A549 (cell line): ENCODE data around the gene CRMP1. TPM values are rescaled to one million over a fixed set of nuclear protein-coding genes. Genes with fewer than 3 reads are reported as not detected.

Experiments
- ATAC-seq, 2 experiments: fragments of 200-7000 bp in 1 of 2; fragments of >200 bp in 1 of 2; cut with Nextera tagmentation in 1 of 2; cut with Tn5 transposase in 1 of 2; 3 replicates each; pipeline versions ENCODE4 v1.8.0 to v1.9.1; 2018 to 2020; ENCODE audit warnings: mild to moderate bottlenecking in 1 of 2, moderate library complexity in 1 of 2
- CTCF ChIA-PET: fragments of 300-600 bp; sonication (Branson Sonifier 250); formaldehyde crosslinking; extraction: SDS; loops from one replicate; lab custom pipeline; 2021; ENCODE audit warnings: antibody characterized with exemption, inconsistent platforms; lab: Yijun Ruan, JAX
- POLR2A ChIA-PET: fragments of 350-600 bp; formaldehyde crosslinking; extraction: SDS; loops from one replicate; lab custom pipeline; 2021; ENCODE audit warnings: antibody characterized with exemption, inconsistent platforms; lab: Yijun Ruan, JAX
- DNase-seq, 2 experiments: peaks; one replicate each; pipeline versions ENCODE4 v3.0.0 to v3.0.0-alpha.2; 2011 to 2016; ENCODE audit warnings: low read depth in 1 of 2, low spot score in 1 of 2
- FAIRE-seq: peaks from 2 replicates; lab custom pipeline; 2011; peaks lifted over from hg19 to GRCh38; lab: Jason Lieb, UNC
- H3K27ac ChIP-seq, 2 experiments: fragments of >200 bp; sonication (Bioruptor Twin); formaldehyde crosslinking; 3 replicates each; pipeline ENCODE4 v1.5.1; 2016 to 2017
- H3K4me1 ChIP-seq: fragments of >200 bp; sonication (Bioruptor Twin); formaldehyde crosslinking; 3 replicates; pipeline ENCODE4 v1.6.1; 2016
- H3K4me2 ChIP-seq: fragments of >200 bp; sonication (Bioruptor Twin); formaldehyde crosslinking; 3 replicates; pipeline ENCODE4 v1.6.1; 2016
- H3K4me3 ChIP-seq: fragments of >200 bp; sonication (Bioruptor Twin); formaldehyde crosslinking; 3 replicates; pipeline ENCODE4 v1.5.1; 2016
- H3K9me3 ChIP-seq: fragments of >200 bp; sonication (Bioruptor Twin); formaldehyde crosslinking; 3 replicates; pipeline ENCODE4 v1.6.1; 2016
- BCL3 ChIP-seq: fragments of >200 bp; sonication (Bioruptor Twin); formaldehyde crosslinking; IDR thresholded peaks from 3 replicates; pipeline ENCODE4 v1.6.1; 2016
- CEBPB ChIP-seq, 2 experiments: fragments of >200 bp in 1 of 2; sonication (Bioruptor Twin) in 1 of 2; formaldehyde crosslinking in 1 of 2; IDR thresholded peaks; 2 replicates each; pipeline ENCODE4 v1.6.1; 2012 to 2016
- CHD4 ChIP-seq: fragments of 200-600 bp; sonication (generic); IDR thresholded peaks from 2 replicates; pipeline ENCODE4 v1.6.1; 2016; ENCODE audit warnings: antibody characterized with exemption, mild to moderate bottlenecking, borderline replicate concordance
- EHMT2 ChIP-seq: fragments of 200-600 bp; sonication (generic); IDR thresholded peaks from 2 replicates; pipeline ENCODE4 v1.6.1; 2016; ENCODE audit warnings: antibody characterized with exemption, low read depth, mild to moderate bottlenecking, moderate library complexity
- FOSB ChIP-seq: fragments of 250-450 bp; sonication (Bioruptor Pico); IDR thresholded peaks from 2 replicates; pipeline ENCODE4 v1.5.0; 2020; ENCODE audit warnings: mild to moderate bottlenecking, moderate library complexity
- FOXS1 ChIP-seq: fragments of 250-450 bp; sonication (Bioruptor Pico); IDR thresholded peaks from 2 replicates; pipeline ENCODE4 v1.5.0; 2020; ENCODE audit warnings: mild to moderate bottlenecking, moderate library complexity
- HOXB13 ChIP-seq: fragments of 250-450 bp; sonication (Bioruptor Pico); IDR thresholded peaks from 2 replicates; pipeline ENCODE4 v1.5.0; 2020; ENCODE audit warnings: low read depth, mild to moderate bottlenecking, moderate library complexity
- KDM1A ChIP-seq: fragments of 200-600 bp; sonication (generic); IDR thresholded peaks from 2 replicates; pipeline ENCODE4 v1.6.1; 2016; ENCODE audit warnings: low read depth, mild to moderate bottlenecking
- KDM5A ChIP-seq: fragments of 200-600 bp; sonication (generic); IDR thresholded peaks from 2 replicates; pipeline ENCODE4 v1.6.1; 2016; ENCODE audit warnings: antibody characterized with exemption, mild to moderate bottlenecking
- MAFK ChIP-seq: fragments of 450-650 bp; IDR thresholded peaks from 2 replicates; pipeline ENCODE4 v1.6.1; 2014; ENCODE audit not compliant: partially characterized antibody
- MYC ChIP-seq: IDR thresholded peaks from 2 replicates; pipeline ENCODE4 v1.6.1; 2012; ENCODE audit warnings: mild to moderate bottlenecking, inconsistent platforms, low read length, improper control_type of control experiment, borderline replicate concordance
- NFE2L2 ChIP-seq: fragments of 150-350 bp; conservative IDR thresholded peaks from 2 replicates; pipeline ENCODE4 v1.6.1; 2014; ENCODE audit warnings: low read length
- NPAS2 ChIP-seq: fragments of 250-450 bp; sonication (Bioruptor Pico); IDR thresholded peaks from 2 replicates; pipeline ENCODE4 v1.8.0; 2022; ENCODE audit warnings: mild to moderate bottlenecking, moderate library complexity, borderline replicate concordance
- POLR2A ChIP-seq: IDR thresholded peaks from 2 replicates; pipeline ENCODE4 v1.6.1; 2012; ENCODE audit warnings: mild to moderate bottlenecking, low read length
- POLR2AphosphoS2 ChIP-seq: conservative IDR thresholded peaks from 2 replicates; pipeline ENCODE4 v1.6.1; 2012; ENCODE audit warnings: low read length, improper control_type of control experiment, inconsistent platforms
- RAD21 ChIP-seq, 2 experiments: fragments of >200 bp in 1 of 2; sonication (Bioruptor Twin) in 1 of 2; formaldehyde crosslinking in 1 of 2; IDR thresholded peaks in 1 of 2; conservative IDR thresholded peaks in 1 of 2; 2 replicates in 1 of 2; 3 replicates in 1 of 2; pipeline ENCODE4 v1.6.1; 2012 to 2018; ENCODE audit warnings: inconsistent platforms in 1 of 2
- RCOR1 ChIP-seq: fragments of 150-350 bp; IDR thresholded peaks from 2 replicates; pipeline ENCODE4 v1.6.1; 2014; ENCODE audit warnings: antibody characterized with exemption, low read length, low read depth
- ZC3H11A ChIP-seq: fragments of 450-650 bp; IDR thresholded peaks from 2 replicates; pipeline ENCODE4 v1.6.1; 2014; ENCODE audit warnings: antibody characterized with exemption, mild to moderate bottlenecking
- ZSCAN20 ChIP-seq: fragments of 250-450 bp; sonication (Bioruptor Pico); IDR thresholded peaks from 2 replicates; pipeline ENCODE4 v1.8.0; 2022; ENCODE audit warnings: mild to moderate bottlenecking, moderate library complexity
- WGBS: methylation state at CpG from one replicate; pipeline ENCODE4 v1.1.6; 2017; ENCODE audit errors: missing lambda C conversion rate; 5-methylcytosine and 5-hydroxymethylcytosine counted together
- polyA plus RNA-seq, 4 experiments: library from polyadenylated mRNA; depleted of rRNA in 3 of 4; stranded (reverse); fragments of >200 nt; fragmentation: RNase III in 1 of 4; extraction: RNeasy Plus Mini Kit Qiagen cat#74134 plus additional on column Dnase treatment in 1 of 4; gene quantifications; 2 replicates in 3 of 4; 3 replicates in 1 of 4; pipeline ENCODE4 v1.2.3, GENCODE V29; 2011 to 2017
- TF ChIP-seq, protein P1 (sequence below): IDR thresholded peaks from 2 replicates; pipeline ENCODE4 v1.6.1; 2012; ENCODE audit warnings: low read depth, borderline replicate concordance
- TF ChIP-seq, protein P2 (sequence below): fragments of 200-600 bp; sonication (generic); IDR thresholded peaks from 2 replicates; pipeline ENCODE4 v1.6.1; 2016; ENCODE audit warnings: antibody characterized with exemption, mild to moderate bottlenecking, moderate library complexity

CRMP1 gene
- polyA plus RNA-seq, 2 of the 4 experiments (the other 2 are of a cell fraction), result 0.74 to 0.80 TPM

- H3K4me1 ChIP-seq, result peaks cover 2% of the 10 kb centered on the region; the same call in 1 of the 3 replicates
- no peak overlapping the region for H3K27ac ChIP-seq
- H3K9me3 ChIP-seq, result no peaks in the 10 kb centered on the region
- H3K4me3 ChIP-seq, result no peak overlapping the region
- TF ChIP-seq RCOR1, result no peak
- no peak for TF ChIP-seq MYC
- no peak for TF ChIP-seq RAD21 (conservative IDR thresholded peaks at IDR 0.05 in 1 of 2, IDR thresholded peaks at IDR 0.05 in 1 of 2)
- TF ChIP-seq FOXS1 (CRISPR knock-in tag), result no peak
- no peak for TF ChIP-seq ZSCAN20 (CRISPR knock-in tag)
- TF ChIP-seq, protein P1, sequence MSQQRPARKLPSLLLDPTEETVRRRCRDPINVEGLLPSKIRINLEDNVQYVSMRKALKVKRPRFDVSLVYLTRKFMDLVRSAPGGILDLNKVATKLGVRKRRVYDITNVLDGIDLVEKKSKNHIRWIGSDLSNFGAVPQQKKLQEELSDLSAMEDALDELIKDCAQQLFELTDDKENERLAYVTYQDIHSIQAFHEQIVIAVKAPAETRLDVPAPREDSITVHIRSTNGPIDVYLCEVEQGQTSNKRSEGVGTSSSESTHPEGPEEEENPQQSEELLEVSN, result no peak
- no peak for TF ChIP-seq POLR2AphosphoS2
- no peak for TF ChIP-seq KDM1A
- DNase-seq (no peak), FAIRE-seq (no peak), ATAC-seq (no peak)
- WGBS, result 92% methylated on average over 9 of the region's 9 CpGs
- no peak overlapping the region for H3K4me2 ChIP-seq
- CTCF ChIA-PET, result interaction anchor here (0.9 kb wide), 1 partner anchor 10 kb away, joined by 4 read pairs; no protein-coding TSS in a partner anchor
- POLR2A ChIA-PET, result no interaction called here
Observed at GRCh38 chr4:5784960-5785611, 107.8 kb downstream of the CRMP1 start.

GRCh38 chr4:5784021-5784420, 108.9 kb downstream of the CRMP1 start:
- FAIRE-seq, result no peak
- 97% methylated on average over 6 of the region's 6 CpGs for WGBS

More at GRCh38 chr4:5784021-5784420, 108.9 kb downstream of the CRMP1 start:
- no peak overlapping the region for H3K4me2 ChIP-seq
- H3K9me3 ChIP-seq, result no peaks in the 10 kb centered on the region
- CTCF ChIA-PET, result no interaction called here
- H3K4me3 ChIP-seq, result no peak overlapping the region
- ATAC-seq (no peak), DNase-seq (no peak)
- H3K27ac ChIP-seq, result no peak overlapping the region
- POLR2A ChIA-PET, result no interaction called here
- H3K4me1 ChIP-seq, result no peaks in the 10 kb centered on the region; the same call in 2 of the 3 replicates
- TF ChIP-seq HOXB13 (CRISPR knock-in tag), result no peak
- TF ChIP-seq, protein P2, sequence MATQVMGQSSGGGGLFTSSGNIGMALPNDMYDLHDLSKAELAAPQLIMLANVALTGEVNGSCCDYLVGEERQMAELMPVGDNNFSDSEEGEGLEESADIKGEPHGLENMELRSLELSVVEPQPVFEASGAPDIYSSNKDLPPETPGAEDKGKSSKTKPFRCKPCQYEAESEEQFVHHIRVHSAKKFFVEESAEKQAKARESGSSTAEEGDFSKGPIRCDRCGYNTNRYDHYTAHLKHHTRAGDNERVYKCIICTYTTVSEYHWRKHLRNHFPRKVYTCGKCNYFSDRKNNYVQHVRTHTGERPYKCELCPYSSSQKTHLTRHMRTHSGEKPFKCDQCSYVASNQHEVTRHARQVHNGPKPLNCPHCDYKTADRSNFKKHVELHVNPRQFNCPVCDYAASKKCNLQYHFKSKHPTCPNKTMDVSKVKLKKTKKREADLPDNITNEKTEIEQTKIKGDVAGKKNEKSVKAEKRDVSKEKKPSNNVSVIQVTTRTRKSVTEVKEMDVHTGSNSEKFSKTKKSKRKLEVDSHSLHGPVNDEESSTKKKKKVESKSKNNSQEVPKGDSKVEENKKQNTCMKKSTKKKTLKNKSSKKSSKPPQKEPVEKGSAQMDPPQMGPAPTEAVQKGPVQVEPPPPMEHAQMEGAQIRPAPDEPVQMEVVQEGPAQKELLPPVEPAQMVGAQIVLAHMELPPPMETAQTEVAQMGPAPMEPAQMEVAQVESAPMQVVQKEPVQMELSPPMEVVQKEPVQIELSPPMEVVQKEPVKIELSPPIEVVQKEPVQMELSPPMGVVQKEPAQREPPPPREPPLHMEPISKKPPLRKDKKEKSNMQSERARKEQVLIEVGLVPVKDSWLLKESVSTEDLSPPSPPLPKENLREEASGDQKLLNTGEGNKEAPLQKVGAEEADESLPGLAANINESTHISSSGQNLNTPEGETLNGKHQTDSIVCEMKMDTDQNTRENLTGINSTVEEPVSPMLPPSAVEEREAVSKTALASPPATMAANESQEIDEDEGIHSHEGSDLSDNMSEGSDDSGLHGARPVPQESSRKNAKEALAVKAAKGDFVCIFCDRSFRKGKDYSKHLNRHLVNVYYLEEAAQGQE, result no peak
- TF ChIP-seq KDM1A, result no peak
- TF ChIP-seq NFE2L2, result no peak
- no peak for TF ChIP-seq FOSB
- no peak for TF ChIP-seq MAFK
- no peak for TF ChIP-seq ZC3H11A
- TF ChIP-seq, protein P1, result no peak
- TF ChIP-seq POLR2A, result no peak
- no peak for TF ChIP-seq ZSCAN20 (CRISPR knock-in tag)
- TF ChIP-seq NPAS2 (CRISPR knock-in tag), result no peak
- no peak for TF ChIP-seq EHMT2
- TF ChIP-seq MYC, result no peak
- no peak for TF ChIP-seq BCL3
- TF ChIP-seq CEBPB (IDR thresholded peaks at IDR 0.05), result no peak
- no peak for TF ChIP-seq CHD4
- TF ChIP-seq KDM5A, result no peak
